Heart right ventricle (tissue), 16 donors: Measurements from ENCODE around the gene WWOX. TPM values are rescaled to one million over a fixed set of nuclear protein-coding genes. Genes with fewer than 3 reads are reported as not detected.

Experiments used
- ATAC-seq, 8 donors: fragments of 200-7000 bp; cut with Tn5 transposase; one replicate each; pipeline ENCODE4 v1.9.1; 2020; ENCODE audit warnings: mild to moderate bottlenecking in 8 of 8, moderate library complexity in 8 of 8, moderate number of reproducible peaks in 1 of 8
- DNase-seq, 2 donors: peaks; one replicate each; pipeline ENCODE4 v3.0.0-alpha.2; 2020
- H3K27ac ChIP-seq, 10 donors: fragments of 200-600 bp; sonication (generic) in 2 of 10; one replicate each; pipeline versions ENCODE4 v1.5.0 to v1.8.0; 2020 to 2022; ENCODE audit warnings: mild to moderate bottlenecking in 3 of 10
- H3K27me3 ChIP-seq, 7 donors: fragments of 200-600 bp; one replicate each; pipeline ENCODE4 v1.8.0; 2021 to 2022; ENCODE audit warnings: mild to moderate bottlenecking in 2 of 7
- H3K36me3 ChIP-seq, 9 donors: fragments of 200-600 bp; sonication (generic) in 1 of 9; one replicate each; pipeline versions ENCODE4 v1.5.0 to v1.8.0; 2020 to 2022; ENCODE audit warnings: mild to moderate bottlenecking in 2 of 9
- H3K4me1 ChIP-seq, 9 donors: fragments of 200-600 bp; sonication (generic) in 1 of 9; one replicate each; pipeline versions ENCODE4 v1.5.0 to v1.8.0; 2020 to 2022; ENCODE audit warnings: mild to moderate bottlenecking in 4 of 9
- H3K4me3 ChIP-seq, 10 donors: fragments of 200-600 bp; sonication (generic) in 2 of 10; one replicate each; pipeline versions ENCODE4 v1.5.0 to v1.8.0; 2020 to 2022; ENCODE audit warnings: mild to moderate bottlenecking in 7 of 10, moderate library complexity in 2 of 10
- H3K9me3 ChIP-seq, 11 donors: fragments of 200-600 bp in 10 of 11; sonication (generic) in 2 of 11; one replicate each; pipeline versions ENCODE4 v1.5.0 to v1.8.0; 2013 to 2022; ENCODE audit warnings: mild to moderate bottlenecking in 2 of 11, control low read depth in 1 of 11, moderate library complexity in 1 of 11
- CTCF ChIP-seq, 9 donors: fragments of 200-600 bp; sonication (generic) in 2 of 9; IDR thresholded peaks; one replicate each; pipeline versions ENCODE4 v1.5.0 to v1.8.0; 2021 to 2022; ENCODE audit warnings: antibody characterized with exemption in 9 of 9, mild to moderate bottlenecking in 5 of 9, moderate library complexity in 1 of 9
- WGBS, 2 donors: extraction: QIAGEN DNeasy Blood & Tissue Kit; methylation state at CpG; one replicate each; pipeline ENCODE4 v1.1.7; 2013; ENCODE audit warnings: inconsistent platforms in 1 of 2; 5-methylcytosine and 5-hydroxymethylcytosine counted together
- intact Hi-C, 10 donors: fragments of 100-400 bp; cut with DNase I; formaldehyde crosslinking; loops; one replicate each; pipeline versions ENCODE4 v1.11.1 to v1.14.2; 2022
- polyA plus RNA-seq, 2 donors: library from polyadenylated mRNA; stranded (reverse); fragments of 200-250 nt; gene quantifications; one replicate each; pipeline ENCODE4 v1.2.3, GENCODE V29; 2013
- total RNA-seq, 10 donors: library from RNA; stranded (reverse); fragmentation: NEBNext Ultra II Directional in 3 of 10; extraction: Animal tissue kit (Norgen Biotek cat#: 25700) in 3 of 10; gene quantifications; one replicate each; pipeline versions ENCODE4 v1.2.1 to v1.2.4, GENCODE V29; 2021 to 2023
- donor health status: Arrhythmogenic right ventricular cardiomyopathy.
- donor health status: ischemic (EF 13 %, LVEDD 7.1; RV severe dilation, severe dysfunction).
- donor health status: healthy with polysubstance abuse.
- donor health status: DM: no; HTN: yes; CAD: no.
- donor health status: DM: no; HTN: no; CAD: no.
- donor health status: ischemic (EF 25% LVEDD 6.9; RV normal size, moderate dysfunction).
- donor health status: ischemic (EF 25% LVEDD 5.7; RV mildly dilated, moderate dysfunction).
- donor health status: healthy.
- donor health status: DM: yes; HTN: yes; CAD: no.
- donor health status: Ischemic cardiomyopathy.
- donor health status: ischemic (EF 35%, LVEDD 5.7; RV mildly dilated, moderate dysfunction).
- donor health status: nonischemic (EF 11% LVEDD 7.7; RV severe dilation, severe dysfunction).
- donor health status: DM: yes; HTN: yes; CAD: no.
- donor health status: PGD.
- donor health status: ischemic (EF 29% LVEDD 5.4; RV normal size, mild dysfunction).
- donor health status: nonischemic (EF 23%, LVEDD 6.1; RV moderate dilation, normal function).

WWOX gene
- total and polyA plus RNA-seq, 12 donors = 4.9 to 15.0 (median 9.9) TPM

DNA sequence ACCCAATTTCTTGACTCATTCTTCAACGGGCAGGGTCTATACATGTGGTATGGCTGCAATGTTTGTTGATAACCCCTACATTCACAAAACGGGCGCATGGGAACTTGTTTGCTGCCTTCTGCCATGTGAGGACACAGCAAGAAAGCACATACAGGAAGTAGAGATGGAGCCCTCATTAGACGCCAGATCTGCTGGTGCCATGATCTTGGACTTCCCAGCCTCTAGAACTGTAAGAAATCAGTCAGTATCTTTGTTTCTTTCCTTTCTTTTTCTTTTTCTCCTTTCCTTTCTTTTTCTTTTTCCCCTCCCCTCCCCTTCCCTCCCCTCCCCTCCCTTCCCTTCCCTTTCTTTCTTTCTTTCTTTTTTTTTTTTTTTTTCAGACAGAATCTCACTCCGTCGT is 165.2 kb downstream of the WWOX start:
- Histone ChIP-seq H3K4me3 (no peak overlapping the region), H3K27me3 (no peaks in the 10 kb centered on the region), H3K36me3 (no peaks in the 10 kb centered on the region), H3K4me1 (no peaks in the 10 kb centered on the region), H3K9me3 (peaks cover 0 to 9% (median 0%) of the 10 kb centered on the region in 11 donors), H3K27ac (no peak overlapping the region)
- intact Hi-C loops = no loop called here
- 92 to 97% methylated on average over 4 to 6 of the region's 6 CpGs for WGBS, 2 donors
- ATAC-seq (no peak), DNase-seq (no peak)
- TF ChIP-seq CTCF (IDR thresholded peaks at IDR 0.05) = no peak

DNA sequence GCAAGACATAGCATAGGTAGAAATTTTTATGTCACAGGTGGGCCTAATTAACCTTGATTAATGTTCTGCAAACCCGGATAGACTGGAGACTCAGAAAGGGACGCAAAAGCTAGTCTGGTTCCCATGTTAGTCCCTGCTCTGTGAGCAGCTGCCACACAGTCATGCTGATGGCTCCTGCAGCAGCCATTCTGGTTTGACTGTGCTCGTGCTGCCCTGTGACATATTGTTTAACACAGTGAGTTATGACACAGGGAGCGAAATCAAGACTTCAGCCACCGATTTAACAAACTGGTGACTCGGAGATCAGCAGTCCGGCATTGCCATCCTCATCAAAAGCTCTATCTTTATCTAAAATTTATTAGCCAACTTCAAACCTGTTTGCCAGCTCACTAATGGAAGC is 169.8 kb downstream of the WWOX start:
- H3K4me3 ChIP-seq = no peak overlapping the region
- WGBS, 2 donors = 93 to 97% methylated on average over 7 of the region's 7 CpGs
- TF ChIP-seq CTCF (IDR thresholded peaks at IDR 0.05) = no peak
- intact Hi-C loops = no loop called here
- H3K36me3 ChIP-seq = no peaks in the 10 kb centered on the region
- no peak overlapping the region for H3K27ac ChIP-seq
- H3K9me3 ChIP-seq = peaks cover 0 to 5% (median 0%) of the 10 kb centered on the region in 11 donors
- DNase-seq = no peak
- no peaks in the 10 kb centered on the region for H3K4me1 ChIP-seq
- ATAC-seq = no peak
- H3K27me3 ChIP-seq = no peaks in the 10 kb centered on the region

DNA sequence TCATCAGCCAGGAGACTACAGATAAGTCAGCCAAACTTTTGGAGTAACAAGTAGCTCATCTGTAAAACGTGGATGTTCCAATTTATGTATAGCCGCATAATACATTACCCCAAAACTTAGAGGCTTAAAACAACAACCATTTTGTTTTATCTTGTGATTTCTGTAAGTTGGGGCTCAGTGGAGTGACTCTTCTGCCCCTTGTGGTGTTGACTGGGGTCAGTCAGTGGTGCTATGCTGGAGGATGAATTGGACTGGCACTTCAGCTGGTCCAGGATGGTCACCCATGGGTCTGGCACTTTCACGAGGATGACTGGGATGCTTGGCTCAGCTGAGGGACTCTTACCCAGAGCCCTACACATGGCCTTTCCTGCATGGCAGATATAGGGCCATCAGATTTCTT is 172.5 kb downstream of the WWOX start:
- DNase-seq = no peak
- 94 to 97% methylated on average over 3 of the region's 3 CpGs for WGBS, 2 donors
- no peaks in the 10 kb centered on the region for H3K36me3 ChIP-seq
- no peak overlapping the region for H3K27ac ChIP-seq
- intact Hi-C loops = no loop called here
- no peaks in the 10 kb centered on the region for H3K4me1 ChIP-seq
- H3K9me3 ChIP-seq = no peaks in the 10 kb centered on the region
- no peaks in the 10 kb centered on the region for H3K27me3 ChIP-seq
- no peak for TF ChIP-seq CTCF (IDR thresholded peaks at IDR 0.05)
- H3K4me3 ChIP-seq = no peak overlapping the region
- no peak for ATAC-seq

DNA sequence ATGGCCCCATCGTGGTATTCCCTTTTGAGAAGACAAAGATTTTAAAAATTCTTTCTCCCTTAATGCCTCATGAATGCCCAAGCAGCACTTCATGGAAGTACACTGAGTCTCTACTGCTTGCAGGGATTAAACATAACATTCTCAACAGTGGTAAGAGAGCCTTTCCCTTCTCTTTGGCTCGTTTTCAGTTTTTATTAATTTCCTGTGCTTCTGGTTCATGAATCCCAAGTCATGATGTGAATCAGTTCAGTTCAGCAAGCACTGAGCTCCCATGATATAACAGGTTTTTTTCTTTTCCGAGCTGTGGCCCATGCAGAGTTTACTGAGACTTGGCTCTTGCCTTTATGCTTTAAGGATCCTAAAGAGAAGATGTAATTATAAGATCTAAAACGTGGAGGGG is 175.3 kb downstream of the WWOX start:
- Histone ChIP-seq H3K4me3 (no peak overlapping the region), H3K27ac (no peak overlapping the region), H3K9me3 (no peaks in the 10 kb centered on the region), H3K27me3 (no peaks in the 10 kb centered on the region), H3K36me3 (no peaks in the 10 kb centered on the region), H3K4me1 (no peaks in the 10 kb centered on the region)
- DNase-seq = no peak
- TF ChIP-seq CTCF (IDR thresholded peaks at IDR 0.05) = no peak
- 69 to 78% methylated on average over 4 of the region's 4 CpGs for WGBS, 2 donors
- intact Hi-C loops = no loop called here
- ATAC-seq = no peak

GRCh38 chr16:78275420-78275819 is 176.0 kb downstream of the WWOX start:
- TF ChIP-seq CTCF (IDR thresholded peaks at IDR 0.05) = no peak
- intact Hi-C loops = no loop called here
- Histone ChIP-seq H3K4me3 (no peak overlapping the region), H3K4me1 (no peaks in the 10 kb centered on the region), H3K36me3 (no peaks in the 10 kb centered on the region), H3K9me3 (no peaks in the 10 kb centered on the region), H3K27ac (no peak overlapping the region), H3K27me3 (no peaks in the 10 kb centered on the region)
- 94 to 96% methylated on average over 5 of the region's 5 CpGs for WGBS, 2 donors
- DNase-seq = no peak
- no peak for ATAC-seq
